SK-N-SH treated with all-trans-retinoic acid at 6 μM for 48 hours (cell line): Measurements from ENCODE around the gene CDC42SE2.

Source experiments
- ATAC-seq: fragments of 200-7000 bp; cut with Tn5 transposase; 3 replicates; pipeline ENCODE4 v1.9.1; 2020; ENCODE audit warnings: mild to moderate bottlenecking, moderate library complexity
- ARNTL ChIP-seq: fragments of 450-650 bp; formaldehyde crosslinking; IDR thresholded peaks from 2 replicates; pipeline ENCODE4 v1.5.0; 2020; ENCODE audit warnings: low read depth, mild to moderate bottlenecking, moderate library complexity, borderline replicate concordance
- BACH2 ChIP-seq: fragments of 250-450 bp; sonication (Bioruptor Pico); IDR thresholded peaks from 2 replicates; pipeline ENCODE4 v1.9.0; 2021; ENCODE audit warnings: mild to moderate bottlenecking, borderline replicate concordance
- CREB5 ChIP-seq: fragments of 250-450 bp; sonication (Bioruptor Pico); IDR thresholded peaks from 2 replicates; pipeline ENCODE4 v1.5.1; 2020; ENCODE audit warnings: low read depth, mild to moderate bottlenecking, moderate library complexity
- CSDC2 ChIP-seq: fragments of 250-450 bp; sonication (Bioruptor Pico); IDR thresholded peaks from 2 replicates; pipeline ENCODE4 v1.5.0; 2020; ENCODE audit warnings: mild to moderate bottlenecking, moderate library complexity
- CSRNP3 ChIP-seq: fragments of 250-450 bp; sonication (Bioruptor Pico); IDR thresholded peaks from 2 replicates; pipeline ENCODE4 v1.5.1; 2021; ENCODE audit warnings: mild to moderate bottlenecking, moderate library complexity
- ESRRG ChIP-seq: fragments of 250-450 bp; sonication (Bioruptor Pico); IDR thresholded peaks from 2 replicates; pipeline ENCODE4 v1.6.1; 2021; ENCODE audit warnings: mild to moderate bottlenecking
- ISL1 ChIP-seq: fragments of 250-450 bp; sonication (Bioruptor Pico); IDR thresholded peaks from 2 replicates; pipeline ENCODE4 v2.1.2; 2022; ENCODE audit warnings: mild to moderate bottlenecking, moderate library complexity
- PATZ1 ChIP-seq: fragments of 250-450 bp; sonication (Bioruptor Pico); IDR thresholded peaks from 2 replicates; pipeline ENCODE4 v1.8.0; 2020; ENCODE audit warnings: mild to moderate bottlenecking, moderate library complexity, borderline replicate concordance
- POU6F1 ChIP-seq: fragments of 250-450 bp; sonication (Bioruptor Pico); IDR thresholded peaks from 2 replicates; pipeline ENCODE4 v1.8.0; 2021; ENCODE audit warnings: low read depth, mild to moderate bottlenecking, moderate library complexity, borderline replicate concordance
- PPARA ChIP-seq: fragments of 250-450 bp; sonication (Bioruptor Pico); IDR thresholded peaks from 2 replicates; pipeline ENCODE4 v1.5.0; 2020; ENCODE audit warnings: mild to moderate bottlenecking, borderline replicate concordance
- RARB ChIP-seq: fragments of 250-450 bp; sonication (Bioruptor Pico); IDR thresholded peaks from 2 replicates; pipeline ENCODE4 v1.8.0; 2021; ENCODE audit warnings: mild to moderate bottlenecking, moderate library complexity
- SNAI2 ChIP-seq: fragments of 250-450 bp; sonication (Bioruptor Pico); IDR thresholded peaks from 2 replicates; pipeline ENCODE4 v1.5.0; 2020; ENCODE audit warnings: mild to moderate bottlenecking, moderate library complexity
- TCF4 ChIP-seq: fragments of 250-450 bp; sonication (Bioruptor Pico); IDR thresholded peaks from 2 replicates; pipeline ENCODE4 v1.8.0; 2021; ENCODE audit warnings: mild to moderate bottlenecking, moderate library complexity, borderline replicate concordance
- TOX ChIP-seq: fragments of 250-450 bp; sonication (Bioruptor Pico); IDR thresholded peaks from 2 replicates; pipeline ENCODE4 v1.8.0; 2021; ENCODE audit warnings: mild to moderate bottlenecking, moderate library complexity, borderline replicate concordance
- ZC3H10 ChIP-seq: fragments of 250-450 bp; sonication (Bioruptor Pico); IDR thresholded peaks from 2 replicates; pipeline ENCODE4 v1.5.1; 2021; ENCODE audit warnings: mild to moderate bottlenecking, moderate library complexity
- ZFP3 ChIP-seq: fragments of 250-450 bp; sonication (Bioruptor Pico); IDR thresholded peaks from 2 replicates; pipeline ENCODE4 v1.5.0; 2020; ENCODE audit warnings: mild to moderate bottlenecking, moderate library complexity
- ZFP30 ChIP-seq: fragments of 450-650 bp; formaldehyde crosslinking; IDR thresholded peaks from 2 replicates; pipeline ENCODE4 v1.5.0; 2022; ENCODE audit warnings: mild to moderate bottlenecking, moderate library complexity
- ZNF565 ChIP-seq: fragments of 450-650 bp; formaldehyde crosslinking; conservative IDR thresholded peaks from 2 replicates; pipeline ENCODE4 v1.5.0; 2020; ENCODE audit warnings: low read depth, mild to moderate bottlenecking, moderate library complexity
- ZNF70 ChIP-seq: fragments of 450-650 bp; formaldehyde crosslinking; IDR thresholded peaks from 2 replicates; pipeline ENCODE4 v1.5.0; 2020; ENCODE audit warnings: mild to moderate bottlenecking, moderate library complexity
- ZNF8 ChIP-seq: fragments of 450-650 bp; formaldehyde crosslinking; IDR thresholded peaks from 2 replicates; pipeline ENCODE4 v1.5.0; 2020; ENCODE audit warnings: mild to moderate bottlenecking, moderate library complexity

CDC42SE2 gene

GRCh38 chr5:131426011-131426410 is 162.2 kb downstream of the CDC42SE2 start:
- no peak for ATAC-seq
- no peak for TF ChIP-seq CSRNP3 (CRISPR knock-in tag)
- no peak for TF ChIP-seq RARB (CRISPR knock-in tag)
- TF ChIP-seq TOX (CRISPR knock-in tag) = no peak
- TF ChIP-seq PATZ1 (CRISPR knock-in tag) = no peak
- TF ChIP-seq ZNF8 (CRISPR knock-in tag) = no peak
- TF ChIP-seq CSDC2 (CRISPR knock-in tag) = no peak
- TF ChIP-seq ZFP3 (CRISPR knock-in tag) = no peak
- TF ChIP-seq PPARA = no peak
- no peak for TF ChIP-seq ISL1 (CRISPR knock-in tag)
- TF ChIP-seq SNAI2 = no peak

GRCh38 chr5:131430794-131431193 is 166.9 kb downstream of the CDC42SE2 start:
- no peak for ATAC-seq
- TF ChIP-seq ISL1 (CRISPR knock-in tag) (no peak), TCF4 (CRISPR knock-in tag) (no peak), POU6F1 (CRISPR knock-in tag) (no peak), ZC3H10 (CRISPR knock-in tag) (no peak), ARNTL (CRISPR knock-in tag) (no peak), BACH2 (CRISPR knock-in tag) (no peak), ZFP30 (CRISPR knock-in tag) (no peak), TOX (CRISPR knock-in tag) (no peak), ZNF70 (CRISPR knock-in tag) (no peak), CREB5 (CRISPR knock-in tag) (no peak), CSRNP3 (CRISPR knock-in tag) (no peak), PPARA (no peak), PATZ1 (CRISPR knock-in tag) (no peak), ZFP3 (CRISPR knock-in tag) (no peak), ZNF565 (no peak)

- no peak for TF ChIP-seq ESRRG (CRISPR knock-in tag)
- no peak for TF ChIP-seq CSDC2 (CRISPR knock-in tag)
- no peak for TF ChIP-seq TCF4 (CRISPR knock-in tag)
- TF ChIP-seq, all 23 proteins: peak for 0
- no peak for ATAC-seq
Observed at GRCh38 chr5:131431794-131432193, 167.9 kb downstream of the CDC42SE2 start.
